Measurements from ENCODE around the gene AASDH. TPM values are rescaled to one million over a fixed set of nuclear protein-coding genes. Genes with fewer than 3 reads are reported as not detected.

The AASDH gene
- total RNA-seq, 1 donor from 2014 or later, result 8.6 TPM

DNA sequence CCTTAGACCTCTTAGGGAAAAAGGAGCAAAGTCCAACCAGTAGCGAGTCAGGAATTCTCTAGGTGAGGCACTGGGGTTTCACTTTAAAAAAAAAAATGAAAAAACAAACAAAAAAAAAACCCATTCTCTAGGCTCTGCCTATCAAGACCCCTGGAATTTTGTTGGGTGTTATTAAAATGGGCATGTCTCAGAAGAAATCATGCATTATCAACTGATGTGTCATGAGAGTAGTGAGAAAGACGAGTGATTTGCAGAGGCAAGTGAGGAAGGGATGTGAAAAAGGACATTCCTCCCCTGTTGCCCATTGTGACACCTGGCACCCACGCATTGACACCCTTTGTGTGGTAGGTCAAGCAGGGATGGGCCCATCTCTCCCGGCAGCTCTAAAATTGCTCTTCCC is 78.9 kb downstream of the AASDH start:
- Mint-ChIP-seq H3K27ac (ENCODE audit: unreplicated experiment) (no peak overlapping the region), H3K4me1 (ENCODE audit: unreplicated experiment) (peaks cover 10% of the 10 kb centered on the region), H3K4me3 (ENCODE audit: unreplicated experiment) (no peak overlapping the region), H3K36me3 (ENCODE audit: unreplicated experiment) (peaks cover 5% of the 10 kb centered on the region), H3K27me3 (ENCODE audit: unreplicated experiment) (no peaks in the 10 kb centered on the region), H3K9me3 (ENCODE audit: unreplicated experiment) (no peaks in the 10 kb centered on the region)
- no peak for DNase-seq (ENCODE audit: extremely low spot score, unreplicated experiment)
- TF ChIP-seq, protein P1, sequence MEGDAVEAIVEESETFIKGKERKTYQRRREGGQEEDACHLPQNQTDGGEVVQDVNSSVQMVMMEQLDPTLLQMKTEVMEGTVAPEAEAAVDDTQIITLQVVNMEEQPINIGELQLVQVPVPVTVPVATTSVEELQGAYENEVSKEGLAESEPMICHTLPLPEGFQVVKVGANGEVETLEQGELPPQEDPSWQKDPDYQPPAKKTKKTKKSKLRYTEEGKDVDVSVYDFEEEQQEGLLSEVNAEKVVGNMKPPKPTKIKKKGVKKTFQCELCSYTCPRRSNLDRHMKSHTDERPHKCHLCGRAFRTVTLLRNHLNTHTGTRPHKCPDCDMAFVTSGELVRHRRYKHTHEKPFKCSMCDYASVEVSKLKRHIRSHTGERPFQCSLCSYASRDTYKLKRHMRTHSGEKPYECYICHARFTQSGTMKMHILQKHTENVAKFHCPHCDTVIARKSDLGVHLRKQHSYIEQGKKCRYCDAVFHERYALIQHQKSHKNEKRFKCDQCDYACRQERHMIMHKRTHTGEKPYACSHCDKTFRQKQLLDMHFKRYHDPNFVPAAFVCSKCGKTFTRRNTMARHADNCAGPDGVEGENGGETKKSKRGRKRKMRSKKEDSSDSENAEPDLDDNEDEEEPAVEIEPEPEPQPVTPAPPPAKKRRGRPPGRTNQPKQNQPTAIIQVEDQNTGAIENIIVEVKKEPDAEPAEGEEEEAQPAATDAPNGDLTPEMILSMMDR (IDR thresholded peaks at IDR 0.05), result no peak

- Mint-ChIP-seq H3K27ac (ENCODE audit: unreplicated experiment) (no peak overlapping the region), H3K27me3 (ENCODE audit: unreplicated experiment) (no peaks in the 10 kb centered on the region), H3K4me3 (ENCODE audit: unreplicated experiment) (no peak overlapping the region), H3K4me1 (ENCODE audit: unreplicated experiment) (peaks cover 10% of the 10 kb centered on the region), H3K36me3 (ENCODE audit: unreplicated experiment) (no peaks in the 10 kb centered on the region), H3K9me3 (ENCODE audit: unreplicated experiment) (no peaks in the 10 kb centered on the region)
- no peak for DNase-seq (ENCODE audit: extremely low spot score, unreplicated experiment)
- TF ChIP-seq, protein P1 (IDR thresholded peaks at IDR 0.05), result no peak
Observed at GRCh38 chr4:56307423-56307822, 79.9 kb downstream of the AASDH start.

DNA sequence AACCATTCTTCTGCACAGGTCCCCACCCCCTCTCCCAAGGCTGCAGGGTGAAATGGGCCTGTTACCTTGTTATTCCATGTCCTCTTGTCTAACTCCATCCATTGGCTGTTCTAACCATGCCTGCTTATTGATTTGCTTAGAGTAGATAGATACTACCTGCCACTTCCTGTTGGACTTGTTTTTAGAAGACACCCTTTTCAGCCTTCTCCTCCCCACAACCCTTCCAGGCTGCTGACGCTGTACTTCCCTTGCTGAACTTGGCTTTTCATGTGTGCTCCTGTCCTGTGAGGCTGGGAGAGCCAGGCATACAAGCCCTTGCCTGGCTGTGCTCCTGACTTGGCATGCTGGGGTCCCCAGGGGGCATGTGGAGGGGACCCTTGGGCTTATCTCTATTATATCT is 81.9 kb downstream of the AASDH start:
- no peak overlapping the region for H3K4me3 Mint-ChIP-seq (ENCODE audit: unreplicated experiment)
- H3K27ac Mint-ChIP-seq (ENCODE audit: unreplicated experiment), result peak overlapping the region; percentile 28
- H3K9me3 Mint-ChIP-seq (ENCODE audit: unreplicated experiment), result no peaks in the 10 kb centered on the region
- DNase-seq (ENCODE audit: extremely low spot score, unreplicated experiment), result no peak
- no peaks in the 10 kb centered on the region for H3K36me3 Mint-ChIP-seq (ENCODE audit: unreplicated experiment)
- H3K4me1 Mint-ChIP-seq (ENCODE audit: unreplicated experiment), result peaks cover 24% of the 10 kb centered on the region
- no peaks in the 10 kb centered on the region for H3K27me3 Mint-ChIP-seq (ENCODE audit: unreplicated experiment)
- TF ChIP-seq, protein P1 (IDR thresholded peaks at IDR 0.05), result no peak

DNA sequence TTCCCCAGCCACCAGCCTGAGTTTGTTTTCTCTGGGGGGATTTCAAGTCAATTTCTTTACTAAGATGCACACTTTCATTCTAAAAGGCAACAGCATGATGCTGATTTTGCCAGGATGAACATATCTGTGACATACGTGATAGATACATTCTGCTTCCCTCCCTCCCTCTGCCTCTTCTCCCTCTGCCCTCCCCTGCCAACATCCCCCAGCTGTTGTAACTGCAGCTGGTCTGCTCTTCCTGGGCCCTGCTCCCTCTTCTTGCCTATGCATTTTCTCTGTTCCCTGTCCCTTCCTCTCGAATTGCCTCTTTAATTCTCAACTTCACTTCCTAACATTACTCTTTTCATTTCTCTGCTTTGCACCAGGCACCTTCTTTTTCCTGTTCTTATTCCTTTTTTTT is 83.4 kb downstream of the AASDH start:
- no peak overlapping the region for H3K4me3 Mint-ChIP-seq (ENCODE audit: unreplicated experiment)
- no peak for DNase-seq (ENCODE audit: extremely low spot score, unreplicated experiment)
- no peaks in the 10 kb centered on the region for H3K27me3 Mint-ChIP-seq (ENCODE audit: unreplicated experiment)
- H3K4me1 Mint-ChIP-seq (ENCODE audit: unreplicated experiment), result peaks cover 24% of the 10 kb centered on the region
- H3K9me3 Mint-ChIP-seq (ENCODE audit: unreplicated experiment), result no peaks in the 10 kb centered on the region
- no peaks in the 10 kb centered on the region for H3K36me3 Mint-ChIP-seq (ENCODE audit: unreplicated experiment)
- H3K27ac Mint-ChIP-seq (ENCODE audit: unreplicated experiment), result no peak overlapping the region
- TF ChIP-seq, protein P1 (IDR thresholded peaks at IDR 0.05), result no peak

GRCh38 chr4:56302760-56303159 is 84.5 kb downstream of the AASDH start:
- Mint-ChIP-seq H3K27ac (ENCODE audit: unreplicated experiment) (no peak overlapping the region), H3K36me3 (ENCODE audit: unreplicated experiment) (no peaks in the 10 kb centered on the region), H3K4me3 (ENCODE audit: unreplicated experiment) (no peak overlapping the region), H3K4me1 (ENCODE audit: unreplicated experiment) (peaks cover 24% of the 10 kb centered on the region), H3K27me3 (ENCODE audit: unreplicated experiment) (no peaks in the 10 kb centered on the region), H3K9me3 (ENCODE audit: unreplicated experiment) (no peaks in the 10 kb centered on the region)
- DNase-seq (ENCODE audit: extremely low spot score, unreplicated experiment), result no peak
- TF ChIP-seq, protein P1 (IDR thresholded peaks at IDR 0.05), result no peak
